NCI-H1694 (cell line): Measurements from ENCODE around the gene TACO1.

ENCODE experiments used
- DNase-seq: peaks from one replicate; lab custom pipeline; 2025; lab: John Stamatoyannopoulos, UW

Gene TACO1

DNA sequence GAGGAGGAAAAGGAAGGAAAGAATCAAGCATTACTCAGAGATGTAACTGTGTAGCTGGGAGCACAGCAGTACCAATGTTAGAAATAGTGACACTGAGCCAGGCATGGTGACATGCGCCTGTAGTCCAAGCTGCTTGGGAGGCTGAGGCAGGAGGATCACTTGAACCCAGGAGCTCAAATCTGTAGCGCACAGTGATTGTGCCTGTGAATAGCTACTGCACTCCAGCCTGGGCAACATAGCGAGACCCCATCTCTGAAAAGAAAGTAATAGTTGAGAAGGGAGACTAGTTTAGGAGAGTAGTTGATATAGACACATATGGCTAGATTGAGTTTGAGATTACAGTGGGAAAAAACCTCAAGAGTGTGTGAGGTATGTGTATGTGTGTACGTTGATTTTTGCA lies 39.3 kb downstream of the TACO1 start:
- no peak for DNase-seq

DNA sequence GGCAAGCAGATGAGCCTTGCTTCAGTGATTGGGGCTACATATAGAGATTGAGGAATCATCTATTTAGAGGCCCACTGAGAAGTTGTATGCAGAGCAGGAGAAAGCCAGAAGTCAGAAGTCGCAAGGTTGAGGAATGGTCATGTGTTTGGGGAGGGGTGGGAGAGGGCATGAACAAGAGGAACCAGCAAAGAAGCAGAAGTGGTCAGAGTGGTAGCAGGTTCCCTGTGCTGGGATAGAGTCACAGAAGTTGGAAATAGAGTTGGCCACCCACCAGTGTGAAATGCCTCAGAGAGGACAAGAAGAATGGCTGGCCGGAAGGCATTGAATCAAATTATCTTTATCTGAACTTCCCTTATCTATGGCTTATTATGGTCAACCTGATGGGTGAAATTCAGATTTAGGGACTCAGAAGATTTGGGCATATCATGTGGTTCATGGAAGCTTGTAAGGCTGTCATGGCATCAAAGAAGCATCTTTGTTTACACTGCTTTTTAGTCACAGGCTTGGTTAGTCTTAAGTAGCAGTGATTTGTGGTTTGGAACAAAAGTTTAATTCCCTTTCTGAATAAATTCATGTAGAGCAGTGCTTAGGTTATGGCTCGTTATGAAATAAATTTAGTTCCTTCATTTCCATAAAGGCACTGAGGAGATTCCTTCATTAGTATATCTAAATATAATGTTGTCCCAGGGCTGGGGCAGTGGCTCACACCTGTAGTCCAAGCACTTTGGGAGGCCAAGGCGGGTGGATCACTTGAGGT lies 41.2 kb downstream of the TACO1 start:
- DNase-seq, result no peak

DNA sequence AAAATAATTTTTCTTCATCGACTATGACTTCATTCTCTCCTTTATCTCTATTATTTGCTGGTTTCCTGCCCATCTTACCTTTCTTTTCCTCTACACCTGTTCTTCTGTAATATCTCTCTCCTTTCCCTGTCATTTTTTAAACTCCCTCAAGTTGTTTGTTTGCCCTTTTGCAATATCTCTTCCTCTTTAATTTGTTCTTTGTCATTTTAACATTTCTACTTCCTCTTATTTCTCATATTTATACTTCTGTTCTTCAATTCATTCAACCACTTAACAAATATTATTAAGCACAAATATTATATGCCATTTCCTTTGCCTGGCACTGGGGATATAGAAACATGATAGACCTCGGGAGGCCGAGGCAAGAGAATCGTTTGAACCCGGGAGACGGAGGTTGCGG lies 44.2 kb downstream of the TACO1 start:
- no peak for DNase-seq

DNA sequence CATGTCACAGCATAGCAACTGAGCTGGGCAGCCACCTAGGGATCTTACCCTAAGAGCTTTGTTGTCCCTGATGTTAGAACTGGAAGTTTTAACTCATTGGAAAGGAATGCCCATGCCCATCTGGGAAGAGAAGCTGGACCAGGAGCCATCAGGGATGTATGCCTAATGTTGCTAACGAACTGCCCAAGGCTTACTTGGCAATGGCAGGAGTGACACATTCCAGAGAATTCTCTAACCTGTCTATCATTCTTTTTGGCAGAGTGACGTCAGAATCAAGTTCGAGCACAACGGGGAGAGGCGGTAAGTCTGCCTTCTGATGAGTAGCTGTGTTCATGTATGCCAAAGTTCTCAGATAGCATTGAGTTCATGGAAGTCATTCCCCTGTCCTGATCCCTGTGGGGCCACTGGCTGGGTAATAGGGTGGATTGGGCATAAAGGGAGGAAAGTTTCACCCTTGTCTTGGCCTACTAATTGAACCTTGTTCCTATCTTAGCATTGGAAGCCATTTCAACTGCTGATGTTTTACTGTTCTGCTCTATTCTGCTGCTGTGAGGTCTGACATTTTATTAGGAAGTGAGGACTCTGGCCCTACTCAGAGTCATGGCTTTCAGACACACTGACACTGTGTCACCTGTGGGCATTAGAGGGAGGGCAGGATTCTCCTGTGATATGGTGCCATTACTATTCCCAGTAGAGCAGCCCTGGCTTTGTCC lies 45.2 kb downstream of the TACO1 start:
- DNase-seq, result no peak

DNA sequence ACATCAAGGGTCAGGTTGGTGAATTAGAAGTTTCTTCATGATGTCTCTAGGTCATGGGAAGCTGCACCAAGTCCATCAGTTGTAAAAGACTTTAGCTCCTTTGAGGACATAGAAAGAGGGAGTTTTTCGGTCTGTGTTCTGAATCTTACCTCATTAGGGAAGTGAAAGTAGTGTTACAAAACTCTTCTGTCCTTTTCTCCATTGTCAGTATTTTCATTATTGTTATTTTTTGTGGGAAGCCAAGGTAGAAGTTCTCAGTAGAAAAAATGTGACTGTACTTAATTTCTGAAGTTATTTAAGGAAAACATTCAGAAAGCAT lies 45.8 kb downstream of the TACO1 start:
- no peak for DNase-seq

DNA sequence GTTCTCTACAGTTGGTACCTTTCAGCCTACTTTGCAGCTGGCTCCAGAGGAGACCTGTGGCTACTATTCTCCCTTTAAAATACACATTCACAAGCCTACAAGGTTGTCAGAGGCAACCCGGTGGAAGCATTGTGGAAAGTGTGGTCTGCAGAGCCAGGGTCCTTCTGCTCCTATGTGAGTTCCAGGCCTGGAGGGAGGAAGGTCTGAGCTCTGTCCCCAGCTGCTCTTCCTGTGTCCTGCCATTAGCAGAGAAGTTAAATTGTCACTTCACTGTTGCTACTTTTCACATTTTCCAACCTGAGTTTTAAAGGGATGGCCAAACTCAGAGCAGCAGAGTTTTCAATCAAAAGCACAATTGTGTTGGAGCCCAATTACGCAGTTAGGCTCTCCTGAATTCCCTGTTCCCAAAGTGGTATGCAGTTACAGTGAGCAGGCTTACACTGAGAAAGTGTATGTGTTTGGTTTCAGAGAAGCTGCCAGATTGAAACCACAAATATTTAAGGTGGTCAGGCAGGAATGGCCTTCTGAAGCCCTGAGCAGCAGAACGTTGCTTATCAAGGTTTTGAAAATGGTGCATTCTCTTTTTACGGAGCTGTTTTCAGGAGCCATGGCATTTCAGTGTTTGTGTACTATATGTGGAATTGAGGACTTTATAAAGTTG lies 46.5 kb downstream of the TACO1 start:
- DNase-seq, result no peak

DNA sequence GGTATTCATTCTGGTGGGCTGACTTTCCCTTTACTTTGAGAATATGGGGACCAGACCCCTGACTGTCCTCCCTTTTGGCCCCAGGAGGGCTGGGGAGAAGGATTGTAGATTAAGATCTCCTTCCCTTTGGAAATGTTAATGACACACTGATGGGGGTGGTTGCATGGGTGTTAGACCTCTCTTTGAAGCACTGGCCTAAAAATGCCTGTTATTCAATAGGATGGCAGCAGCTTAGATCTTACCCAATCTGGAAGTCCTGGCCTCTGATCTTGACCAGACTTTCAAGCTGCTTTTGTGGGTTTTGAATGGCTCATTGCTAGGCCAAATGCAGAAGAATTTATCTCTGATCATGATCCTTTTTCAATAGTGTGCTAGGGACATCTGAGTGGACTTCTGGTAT lies 47.2 kb downstream of the TACO1 start:
- no peak for DNase-seq

DNA sequence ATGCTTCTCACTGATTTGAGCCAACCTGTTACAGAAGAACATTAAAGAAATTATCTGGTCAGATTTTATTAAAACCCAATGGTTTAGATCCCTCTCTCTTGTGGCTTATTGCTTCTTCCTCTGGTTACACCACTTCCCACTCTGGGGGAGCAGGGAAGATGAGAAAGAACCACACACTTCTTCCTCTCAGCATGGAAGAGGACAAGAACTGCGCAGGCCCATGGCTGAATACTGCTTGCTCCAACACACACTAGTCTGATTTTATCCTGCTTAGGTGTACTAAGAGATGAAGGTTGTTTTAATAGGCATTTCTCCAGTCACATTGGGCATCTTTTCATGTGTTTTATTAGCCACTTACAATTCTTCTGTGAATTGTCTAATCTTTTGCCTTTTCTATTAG lies 49.1 kb downstream of the TACO1 start:
- DNase-seq, result no peak

DNA sequence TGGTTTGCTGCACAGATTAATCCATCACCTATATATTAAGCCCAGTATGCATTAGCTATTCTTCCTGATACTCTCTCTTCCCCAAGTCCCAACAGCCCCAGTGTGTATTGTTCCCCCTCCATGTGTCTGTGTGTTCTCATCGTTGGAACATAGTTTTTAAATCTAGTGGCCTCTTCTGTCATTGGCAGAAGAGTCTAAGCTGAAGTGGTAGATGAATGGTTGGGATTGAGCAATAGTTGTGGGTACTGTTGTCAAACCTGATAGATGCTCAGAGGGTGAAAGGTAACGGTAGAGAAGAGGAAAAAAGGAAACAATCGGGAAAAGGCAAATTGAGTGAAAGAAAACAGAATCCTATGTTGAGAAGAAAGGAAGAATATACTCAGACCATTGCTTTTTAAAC lies 51.4 kb downstream of the TACO1 start:
- DNase-seq, result no peak

DNA sequence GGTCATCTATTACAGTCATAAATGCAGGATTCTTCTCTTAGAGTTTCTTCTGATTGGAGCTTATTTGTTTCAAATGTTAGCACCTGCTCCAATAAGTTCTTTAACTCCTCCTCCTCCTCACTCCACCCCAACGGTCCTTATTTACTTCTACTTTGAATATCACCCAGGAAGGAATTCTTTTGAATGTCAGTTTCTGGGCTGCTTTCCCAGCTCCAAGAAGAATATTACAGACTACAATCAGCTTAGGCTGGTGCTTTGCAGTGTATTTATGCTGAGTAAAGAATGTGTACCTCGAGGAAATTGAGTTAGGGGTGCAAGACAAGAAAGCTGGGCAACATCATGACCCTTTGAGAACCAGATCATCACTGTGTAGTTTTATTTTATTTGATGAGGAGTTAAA lies 52.4 kb downstream of the TACO1 start:
- DNase-seq, result no peak

DNA sequence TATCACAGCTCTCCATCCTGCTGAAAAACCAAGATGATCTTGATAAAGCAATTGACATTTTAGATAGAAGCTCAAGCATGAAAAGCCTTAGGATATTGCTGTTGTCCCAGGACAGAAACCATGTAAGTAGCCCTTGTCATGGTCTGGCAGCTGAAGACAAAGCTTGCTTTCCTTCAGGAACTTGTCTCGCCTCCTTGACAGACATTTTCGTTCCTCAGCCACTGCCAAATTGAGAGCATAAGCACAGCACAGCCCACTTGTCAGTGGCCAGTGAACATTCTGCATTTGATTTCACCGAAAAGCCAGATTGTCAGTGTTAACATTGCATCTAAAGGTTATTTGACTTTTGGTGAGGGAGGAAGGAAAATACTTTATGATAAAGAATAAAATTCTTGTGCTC lies 57.1 kb downstream of the TACO1 start:
- DNase-seq, result no peak
